Dermis blood vessel endothelial cell (primary cell): Measurements from ENCODE around the gene MRPL23. TPM values are rescaled to one million over a fixed set of nuclear protein-coding genes. Genes with fewer than 3 reads are reported as not detected.

Source experiments
- DNase-seq: peaks from one replicate; pipeline ENCODE4 v3.0.0; 2010
- total RNA-seq: library from RNA; depleted of rRNA; stranded (reverse); fragments of >200 nt; gene quantifications from 2 replicates; pipeline ENCODE4 v1.2.3, GENCODE V29; 2014

The MRPL23 gene
- 74.5 and 128 TPM in 2 replicates for total RNA-seq

- DNase-seq, result no peak
Observed at GRCh38 chr11:1946812-1947484, at the start of gene MRPL23. MRPL23 (plus strand) TSS chr11:1947332; CDS start chr11:1947363, 31 bp downstream.

- DNase-seq, result no peak
Observed at GRCh38 chr11:1899090-1899489, 48.0 kb upstream of the MRPL23 start.

- DNase-seq, result peak; percentile 64
Observed at GRCh38 chr11:1899686-1900085, 47.4 kb upstream of the MRPL23 start.

GRCh38 chr11:1906181-1906580 lies 41.0 kb upstream of the MRPL23 start:
- DNase-seq, result peak; percentile 71

GRCh38 chr11:1906611-1907423 lies 40.3 kb upstream of the MRPL23 start:
- DNase-seq, result peak; percentile 27

- peak; percentile 95 for DNase-seq
Observed at GRCh38 chr11:1908618-1909017, 38.5 kb upstream of the MRPL23 start.

- DNase-seq, result no peak
Observed at GRCh38 chr11:1909524-1909923, 37.6 kb upstream of the MRPL23 start.

GRCh38 chr11:1912289-1912878 lies 34.7 kb upstream of the MRPL23 start:
- no peak for DNase-seq

GRCh38 chr11:1913271-1914060 lies 33.7 kb upstream of the MRPL23 start:
- DNase-seq, result no peak

GRCh38 chr11:1915795-1916131 lies 31.4 kb upstream of the MRPL23 start:
- DNase-seq, result no peak

GRCh38 chr11:1916132-1916985 lies 30.8 kb upstream of the MRPL23 start:
- DNase-seq, result no peak

- no peak for DNase-seq
Observed at GRCh38 chr11:1916986-1917522, 30.1 kb upstream of the MRPL23 start.

- no peak for DNase-seq
Observed at GRCh38 chr11:1917523-1918435, 29.4 kb upstream of the MRPL23 start.

GRCh38 chr11:1918436-1919315 lies 28.5 kb upstream of the MRPL23 start:
- DNase-seq, result no peak

- DNase-seq, result no peak
Observed at GRCh38 chr11:1919391-1920127, 27.6 kb upstream of the MRPL23 start, which contains the start of gene TNNT3. TNNT3 (plus strand) TSS chr11:1919703; CDS start chr11:1922875, 3,172 bp downstream.

- no peak for DNase-seq
Observed at GRCh38 chr11:1920128-1920908, 26.8 kb upstream of the MRPL23 start.

- DNase-seq, result no peak
Observed at GRCh38 chr11:1920909-1921573, 26.1 kb upstream of the MRPL23 start.
